Osteocyte (in vitro differentiated cells): ENCODE results near the gene TLR6. TPM values are rescaled to one million over a fixed set of nuclear protein-coding genes. Genes with fewer than 3 reads are reported as not detected.

Experiments used
- DNase-seq: peaks from one replicate; pipeline ENCODE4 v3.0.0; 2021; ENCODE audit warnings: mixed read lengths; ENCODE audit not compliant: unreplicated experiment; ENCODE audit errors: extremely low spot score
- H3K27ac Mint-ChIP-seq: one replicate; pipeline ENCODE4 v1.8.0; 2021; ENCODE audit warnings: mild to moderate bottlenecking, mixed read lengths; ENCODE audit not compliant: unreplicated experiment
- H3K27me3 Mint-ChIP-seq: one replicate; pipeline ENCODE4 v1.8.0; 2021; ENCODE audit warnings: mixed read lengths; ENCODE audit not compliant: unreplicated experiment
- H3K36me3 Mint-ChIP-seq: one replicate; pipeline ENCODE4 v1.8.0; 2021; ENCODE audit warnings: mixed read lengths; ENCODE audit not compliant: unreplicated experiment
- H3K4me1 Mint-ChIP-seq: one replicate; pipeline ENCODE4 v1.8.0; 2021; ENCODE audit warnings: mixed read lengths; ENCODE audit not compliant: unreplicated experiment
- H3K4me3 Mint-ChIP-seq: one replicate; pipeline ENCODE4 v1.8.0; 2021; ENCODE audit warnings: mild to moderate bottlenecking, moderate library complexity, mixed read lengths; ENCODE audit not compliant: unreplicated experiment
- H3K9me3 Mint-ChIP-seq: one replicate; pipeline ENCODE4 v1.8.0; 2021; ENCODE audit warnings: mixed read lengths; ENCODE audit not compliant: unreplicated experiment
- long read RNA-seq: library from polyadenylated mRNA; unstranded; transcript quantifications from one replicate; pipeline ENCODE4 v2.0.0, GENCODE V29; 2021
- total RNA-seq: library from RNA; stranded (reverse); gene quantifications from 2 replicates; pipeline ENCODE4 v1.2.1, GENCODE V29; 2021
- TF ChIP-seq, protein P1 (sequence below): fragments of 200-600 bp; sonication (generic); IDR thresholded peaks from 2 replicates; pipeline ENCODE4 v1.5.0; 2021; ENCODE audit warnings: antibody characterized with exemption, mild to moderate bottlenecking, moderate library complexity

The TLR6 gene
- 2.5 TPM in 2 replicates for total RNA-seq
- long read RNA-seq, partial matches to known transcripts = 0 of 2 reads
- long read RNA-seq, other reads (novel, unspliced or antisense) = 2 of 2 reads

- H3K4me1 Mint-ChIP-seq = peaks cover 36% of the 10 kb centered on the region
- peak within 1 kb of the TSS; percentile 60 for H3K4me3 Mint-ChIP-seq
- H3K27ac Mint-ChIP-seq = peak within 1 kb of the TSS; percentile 90
- no peaks in the 10 kb centered on the region for H3K9me3 Mint-ChIP-seq
- H3K27me3 Mint-ChIP-seq = no peaks in the 10 kb centered on the region
- TF ChIP-seq, protein P1, sequence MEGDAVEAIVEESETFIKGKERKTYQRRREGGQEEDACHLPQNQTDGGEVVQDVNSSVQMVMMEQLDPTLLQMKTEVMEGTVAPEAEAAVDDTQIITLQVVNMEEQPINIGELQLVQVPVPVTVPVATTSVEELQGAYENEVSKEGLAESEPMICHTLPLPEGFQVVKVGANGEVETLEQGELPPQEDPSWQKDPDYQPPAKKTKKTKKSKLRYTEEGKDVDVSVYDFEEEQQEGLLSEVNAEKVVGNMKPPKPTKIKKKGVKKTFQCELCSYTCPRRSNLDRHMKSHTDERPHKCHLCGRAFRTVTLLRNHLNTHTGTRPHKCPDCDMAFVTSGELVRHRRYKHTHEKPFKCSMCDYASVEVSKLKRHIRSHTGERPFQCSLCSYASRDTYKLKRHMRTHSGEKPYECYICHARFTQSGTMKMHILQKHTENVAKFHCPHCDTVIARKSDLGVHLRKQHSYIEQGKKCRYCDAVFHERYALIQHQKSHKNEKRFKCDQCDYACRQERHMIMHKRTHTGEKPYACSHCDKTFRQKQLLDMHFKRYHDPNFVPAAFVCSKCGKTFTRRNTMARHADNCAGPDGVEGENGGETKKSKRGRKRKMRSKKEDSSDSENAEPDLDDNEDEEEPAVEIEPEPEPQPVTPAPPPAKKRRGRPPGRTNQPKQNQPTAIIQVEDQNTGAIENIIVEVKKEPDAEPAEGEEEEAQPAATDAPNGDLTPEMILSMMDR = peak; percentile 87
- DNase-seq = no peak
- no peaks in the 10 kb centered on the region for H3K36me3 Mint-ChIP-seq
Measured at GRCh38 chr4:38856524-38857337, at the start of gene TLR6. Gene TLR6 (minus strand): TSS chr4:38856817. CDS start chr4:38829473, 27,344 bp downstream.

GRCh38 chr4:38905652-38906385 is 49.2 kb upstream of the TLR6 start:
- peaks cover 2% of the 10 kb centered on the region for H3K4me1 Mint-ChIP-seq
- no peak overlapping the region for H3K27ac Mint-ChIP-seq
- TF ChIP-seq, protein P1 = no peak
- H3K27me3 Mint-ChIP-seq = no peaks in the 10 kb centered on the region
- peaks cover 55% of the 10 kb centered on the region for H3K36me3 Mint-ChIP-seq
- H3K9me3 Mint-ChIP-seq = no peaks in the 10 kb centered on the region
- H3K4me3 Mint-ChIP-seq = no peak overlapping the region
- no peak for DNase-seq

- DNase-seq = no peak
- TF ChIP-seq, protein P1 = no peak
- H3K4me3 Mint-ChIP-seq = no peak overlapping the region
- no peaks in the 10 kb centered on the region for H3K27me3 Mint-ChIP-seq
- H3K4me1 Mint-ChIP-seq = peaks cover 2% of the 10 kb centered on the region
- no peaks in the 10 kb centered on the region for H3K9me3 Mint-ChIP-seq
- peak overlapping the region; percentile 10 for H3K27ac Mint-ChIP-seq
- H3K36me3 Mint-ChIP-seq = peaks cover 44% of the 10 kb centered on the region
Measured at GRCh38 chr4:38904682-38905081, 48.1 kb upstream of the TLR6 start.

DNA sequence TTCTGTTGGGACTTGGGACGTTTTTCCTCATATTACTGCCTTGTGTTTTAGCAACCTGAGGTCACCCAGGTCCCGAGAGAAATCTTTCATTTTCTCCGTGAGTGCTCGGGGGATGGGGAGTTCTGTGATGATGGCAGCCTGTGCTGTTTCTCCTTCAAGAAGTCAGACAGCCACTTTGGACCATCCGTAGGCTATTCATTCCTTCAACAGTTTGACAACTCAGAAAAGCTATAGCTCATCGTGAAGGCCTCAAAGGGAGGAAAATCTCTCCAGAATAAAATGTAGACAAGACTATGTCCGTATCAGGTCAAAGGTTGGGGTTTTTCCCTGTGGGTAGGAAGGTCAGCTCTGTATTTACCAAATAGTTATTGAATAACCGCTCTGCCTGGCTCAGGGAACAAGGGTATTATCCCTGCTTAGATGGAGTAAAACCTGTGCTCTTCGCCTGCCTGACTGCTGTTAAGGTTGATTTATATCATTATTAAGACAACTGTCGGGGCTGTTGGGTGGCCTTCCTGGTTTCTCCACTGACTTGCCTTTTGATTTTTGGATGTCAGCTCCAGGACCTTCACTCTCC is 47.6 kb upstream of the TLR6 start:
- peak overlapping the region; percentile 10 for H3K27ac Mint-ChIP-seq
- no peak overlapping the region for H3K4me3 Mint-ChIP-seq
- TF ChIP-seq, protein P1 = no peak

More for the DNA sequence above, 47.6 kb upstream of the TLR6 start:
- Mint-ChIP-seq H3K27me3 (no peaks in the 10 kb centered on the region), H3K4me1 (peaks cover 2% of the 10 kb centered on the region), H3K36me3 (peaks cover 40% of the 10 kb centered on the region), H3K9me3 (no peaks in the 10 kb centered on the region)
- DNase-seq = no peak
